HG03520 (cell line): ENCODE results near the gene AKAP9.
"Not testable (repeated sequence)": the region's sequence is repeated elsewhere in the genome, so short reads cannot be mapped to it uniquely, and the experiment has no call there.

ENCODE experiments used
- ATAC-seq: cut with Tn5 transposase; IDR thresholded peaks from one replicate; pipeline ENCODE4 v1.9.1; 2021; ENCODE audit warnings: mild to moderate bottlenecking, moderate library complexity; ENCODE audit not compliant: unreplicated experiment

AKAP9 gene

GRCh38 chr7:92121681-92122080, 181.0 kb downstream of the AKAP9 start:
- ATAC-seq = no peak

DNA sequence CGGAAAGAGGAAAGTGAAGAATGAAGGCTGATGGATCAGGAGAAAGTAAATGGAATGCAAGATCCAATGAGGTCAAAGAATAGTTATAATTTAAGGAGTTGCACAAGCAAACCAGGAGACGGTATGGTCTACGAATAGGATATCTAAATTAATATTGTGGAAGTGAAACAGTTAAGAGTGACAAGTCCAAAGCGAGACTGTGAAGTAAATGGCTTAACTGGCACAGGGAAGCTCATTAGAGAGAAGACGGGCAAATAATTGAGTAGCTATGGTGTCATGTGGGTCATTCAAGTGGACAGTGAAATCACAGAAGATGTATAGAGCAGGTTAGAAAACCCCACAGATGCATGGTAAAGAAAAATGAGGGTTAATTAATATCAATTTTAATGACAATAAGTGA, 190.4 kb downstream of the AKAP9 start:
- ATAC-seq = no peak

DNA sequence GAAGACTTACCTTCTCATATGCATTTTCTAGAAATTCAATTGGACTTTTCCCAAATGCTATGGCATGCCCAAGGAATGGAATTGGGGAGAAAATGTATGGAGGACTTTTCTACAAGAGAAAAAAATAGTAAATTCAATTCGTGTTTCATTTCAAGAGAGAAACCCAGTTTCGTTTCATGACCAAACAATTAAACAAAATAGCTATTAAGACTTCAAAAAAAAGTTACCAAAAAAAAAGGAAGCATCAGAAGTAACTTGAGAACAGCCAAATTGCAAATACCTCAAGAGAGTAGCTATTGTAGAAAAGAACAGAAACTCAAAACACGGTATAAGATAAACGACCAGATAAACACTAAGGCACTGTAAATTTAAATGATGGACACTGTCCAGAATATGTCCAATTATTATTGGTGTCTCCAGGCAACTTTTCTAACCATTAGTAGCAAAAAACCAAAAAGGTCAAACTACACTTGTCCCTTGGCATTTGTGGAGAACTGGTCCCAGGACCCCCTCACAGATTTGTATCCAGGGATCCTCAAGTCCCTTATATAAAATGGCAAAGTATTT, 191.2 kb downstream of the AKAP9 start:
- no peak for ATAC-seq

GRCh38 chr7:92133133-92133736, 192.6 kb downstream of the AKAP9 start:
- ATAC-seq = peak; percentile 17

GRCh38 chr7:92133737-92134270, 193.1 kb downstream of the AKAP9 start:
- ATAC-seq = peak; percentile 24

DNA sequence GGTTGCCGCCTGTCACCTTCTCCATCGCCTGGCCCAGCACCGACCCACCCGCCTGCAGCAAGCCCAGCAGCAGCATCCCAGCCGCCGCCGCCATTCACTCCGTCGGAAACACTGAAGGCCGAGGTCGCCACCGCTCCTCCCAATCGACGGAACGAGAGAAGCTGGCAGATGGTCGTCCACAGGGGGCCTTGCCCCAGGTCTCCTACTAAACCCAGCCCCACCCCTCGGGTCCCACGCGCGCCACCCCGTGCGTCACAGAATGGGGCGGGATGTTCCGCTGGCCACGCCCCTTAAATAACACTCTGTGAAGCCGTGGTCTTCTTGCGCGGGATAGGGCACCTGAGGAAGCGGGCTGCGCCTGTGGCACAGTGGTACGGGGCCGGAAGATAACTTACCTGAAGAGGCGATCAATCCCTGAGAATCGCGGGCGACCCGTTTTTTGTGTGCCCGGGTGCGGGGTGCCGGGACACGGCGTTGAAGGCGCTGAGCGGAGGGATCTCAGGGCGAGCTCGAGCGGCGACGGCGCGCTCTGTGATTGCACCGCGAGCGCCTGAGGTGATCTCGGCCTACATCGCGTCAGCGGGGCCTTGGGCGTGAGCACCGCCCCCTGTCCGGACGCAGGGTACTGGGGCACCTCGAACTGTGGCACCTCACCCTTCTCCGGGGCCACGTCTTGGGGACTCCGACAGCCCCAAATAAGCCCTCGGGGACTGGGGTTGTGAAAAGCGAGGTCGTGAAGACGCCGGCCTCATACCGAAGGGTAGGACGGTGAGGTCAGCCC, 193.8 kb downstream of the AKAP9 start, which contains the start of gene CYP51A1:
Gene CYP51A1 (minus strand): TSS at position 207 of the 781 bp plus-strand sequence. CDS start 113 bp downstream, at position 94.
- ATAC-seq = peak; percentile 86

DNA sequence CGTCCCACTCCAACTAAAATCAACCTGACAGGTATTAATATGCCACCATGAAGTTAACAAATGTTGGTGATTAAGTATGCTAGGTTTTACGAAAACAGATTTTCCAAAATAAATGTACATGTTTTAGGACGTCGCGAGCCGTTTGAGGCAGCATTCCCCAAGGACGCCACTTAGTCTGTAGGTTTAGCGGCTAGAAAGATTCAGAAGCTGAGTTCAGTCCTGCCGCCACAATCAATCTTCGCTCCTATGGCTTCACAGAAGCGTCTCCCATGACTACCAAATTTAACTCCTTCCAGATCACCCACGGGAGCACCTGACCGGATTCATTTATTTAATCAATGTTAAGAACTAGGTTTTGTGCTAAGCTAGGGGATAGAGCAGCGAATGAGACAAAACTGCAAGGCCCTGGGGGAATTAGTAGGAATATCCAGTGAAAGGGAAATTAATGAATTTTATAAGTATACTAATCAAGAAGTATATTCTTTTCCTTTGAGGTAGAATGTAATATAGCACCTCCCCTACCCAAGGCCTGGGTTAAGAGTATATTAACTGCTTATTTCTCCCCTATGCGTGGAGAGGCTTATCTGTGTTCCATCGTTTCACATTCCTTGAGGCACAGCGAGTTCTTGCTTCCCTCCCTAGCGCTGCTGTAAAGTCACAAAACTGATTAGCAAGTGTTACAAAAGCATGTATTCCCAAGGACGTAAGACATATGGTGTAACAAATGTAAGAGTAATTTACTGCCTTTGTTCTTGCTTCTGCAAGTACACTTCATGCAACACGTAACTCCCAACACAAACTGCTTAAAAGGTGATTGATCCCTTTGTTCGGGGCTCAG, 194.6 kb downstream of the AKAP9 start:
- no peak for ATAC-seq

GRCh38 chr7:92137557-92137956, 196.9 kb downstream of the AKAP9 start:
- no peak for ATAC-seq

GRCh38 chr7:92141161-92141560, 200.5 kb downstream of the AKAP9 start:
- ATAC-seq = no peak

DNA sequence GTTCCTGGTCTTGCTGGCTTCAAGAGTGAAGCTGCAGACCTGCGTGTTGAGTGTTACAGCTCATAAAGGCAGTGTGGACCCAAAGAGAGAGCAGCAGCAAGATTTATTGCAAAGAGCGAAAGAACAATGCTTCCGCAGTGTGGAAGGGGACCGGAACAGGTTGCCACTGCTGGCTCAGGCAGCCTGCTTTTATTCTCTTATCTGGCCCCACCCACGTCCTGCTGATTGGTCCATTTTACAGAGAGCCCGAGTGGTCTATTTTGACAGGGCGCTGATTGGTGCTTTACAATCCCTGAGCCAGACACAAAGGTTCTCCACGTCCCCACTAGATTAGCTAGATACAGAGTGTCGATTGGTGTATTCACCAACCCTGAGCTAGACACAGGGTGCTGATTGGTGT, 202.1 kb downstream of the AKAP9 start:
- not testable (repeated sequence) for ATAC-seq

DNA sequence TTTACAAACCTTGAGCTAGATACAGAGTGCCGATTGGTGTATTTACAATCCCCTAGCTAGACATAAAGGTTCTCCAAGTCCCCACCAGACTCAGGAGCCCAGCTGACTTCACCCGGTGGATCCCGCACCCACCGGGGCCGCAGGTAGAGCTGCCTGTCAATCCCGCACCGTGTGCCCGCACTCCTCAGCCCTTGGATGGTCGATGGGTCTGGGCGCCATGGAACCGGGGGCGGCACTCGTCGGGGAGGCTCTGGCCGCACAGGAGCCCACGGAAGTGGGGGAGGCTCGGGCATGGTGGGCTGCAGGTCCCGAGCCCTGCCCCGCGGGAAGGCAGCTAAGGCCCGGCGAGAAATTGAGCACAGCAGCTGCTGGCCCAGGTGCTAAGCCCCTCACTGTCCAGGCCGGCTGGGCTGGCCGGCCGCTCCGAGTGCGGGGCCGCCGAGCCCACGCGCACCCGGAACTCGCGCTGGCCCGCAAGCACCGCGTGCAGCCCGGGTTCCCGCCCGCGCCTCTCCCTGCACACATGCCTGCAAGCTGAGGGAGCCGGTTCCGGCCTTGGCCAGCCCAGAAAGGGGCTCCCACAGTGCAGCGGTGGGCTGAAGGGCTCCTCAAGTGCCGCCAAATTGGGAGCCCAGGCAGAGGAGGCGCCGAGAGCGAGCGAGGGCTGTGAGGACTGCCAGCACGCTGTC, 202.7 kb downstream of the AKAP9 start:
- ATAC-seq = not testable (repeated sequence)

GRCh38 chr7:92149736-92150239, 209.1 kb downstream of the AKAP9 start:
- no peak for ATAC-seq

GRCh38 chr7:92150450-92151017, 209.9 kb downstream of the AKAP9 start:
- no peak for ATAC-seq

- ATAC-seq = no peak
These were observed 214.6 kb downstream of the AKAP9 start for GRCh38 chr7:92155108-92155739.

- ATAC-seq = no peak
These were observed 216.3 kb downstream of the AKAP9 start for GRCh38 chr7:92156990-92157389.

DNA sequence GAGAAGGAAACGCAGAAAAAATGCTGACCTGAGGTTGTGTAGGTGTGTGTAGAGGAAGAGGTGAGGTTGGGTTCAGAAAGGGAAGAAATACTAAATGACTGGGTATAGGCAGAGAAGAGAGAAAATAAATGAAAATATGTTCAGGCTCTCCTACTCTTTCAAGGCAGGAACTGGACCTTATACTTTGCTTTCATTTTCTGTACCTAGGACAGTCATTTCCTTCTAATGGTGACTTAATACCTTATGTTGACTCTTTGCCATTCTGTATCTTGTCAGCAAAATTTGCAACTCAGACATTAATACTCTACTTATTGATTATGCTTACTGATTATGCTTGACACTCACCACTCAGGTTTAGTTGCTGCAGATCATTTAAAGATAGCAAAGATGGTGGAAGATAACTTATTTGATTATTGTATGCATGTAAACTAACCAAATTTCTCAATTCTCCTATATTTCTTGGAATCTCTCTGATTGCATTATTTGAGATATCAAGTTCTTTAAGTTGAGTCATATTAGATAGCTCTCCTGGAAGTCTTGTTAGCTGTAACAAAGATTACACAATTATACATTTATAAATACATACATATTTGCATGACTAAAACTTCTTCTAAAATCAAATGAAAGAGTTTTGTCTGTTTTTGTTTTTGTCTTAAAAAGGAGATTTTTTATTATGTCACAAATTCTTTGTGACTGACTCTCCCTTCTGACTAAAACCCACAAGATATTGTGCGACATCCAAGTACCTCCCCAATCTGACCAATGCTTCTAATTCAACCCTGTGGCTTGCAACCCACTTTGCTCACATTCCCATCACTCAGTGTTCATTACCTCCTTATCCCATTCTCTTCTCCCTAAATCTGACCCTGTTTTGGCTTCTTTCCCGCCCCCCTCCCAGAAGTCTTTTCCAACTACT, 218.3 kb downstream of the AKAP9 start:
- ATAC-seq = peak; percentile 81
